T-helper 1 cell treated with Interleukin-12 subunit alpha and Interleukin-12 subunit beta and Interleukin-4 antibody, amounts not matched to agents 30 ng/mL and 1 ng/mL, for 36 hours (primary cell): Measurements from ENCODE around the gene PAXX. TPM values are rescaled to one million over a fixed set of nuclear protein-coding genes. Genes with fewer than 3 reads are reported as not detected.

Experiments used
- intact Hi-C: fragments of 100-400 bp; cut with micrococcal nuclease; formaldehyde crosslinking; loops from one replicate; pipeline ENCODE4 v1.15.1; 2024
- total RNA-seq: library from RNA; stranded (reverse); gene quantifications from 2 replicates; pipeline ENCODE4 v1.2.3, GENCODE V29; 2022

Gene PAXX
- total RNA-seq, 1 donor from 2014 or later, result 79.8 TPM

GRCh38 chr9:136952876-136953770 lies 39.1 kb upstream of the PAXX start:
- intact Hi-C loops, result no loop called here

- intact Hi-C loops, result no loop called here
These were observed 38.4 kb upstream of the PAXX start for GRCh38 chr9:136953771-136954269.

- intact Hi-C loops, result no loop called here
These were observed 37.7 kb upstream of the PAXX start for GRCh38 chr9:136954270-136955083.

GRCh38 chr9:136955202-136955942 lies 36.9 kb upstream of the PAXX start:
- intact Hi-C loops, result no loop called here

GRCh38 chr9:136955943-136956335 lies 36.3 kb upstream of the PAXX start:
- intact Hi-C loops, result no loop called here

- intact Hi-C loops, result no loop called here
These were observed 35.6 kb upstream of the PAXX start for GRCh38 chr9:136956604-136957003.

- intact Hi-C loops, result no loop called here
These were observed 34.8 kb upstream of the PAXX start for GRCh38 chr9:136957461-136957860.

GRCh38 chr9:136957901-136958300 lies 34.3 kb upstream of the PAXX start:
- intact Hi-C loops, result no loop called here

GRCh38 chr9:136958473-136958872 lies 33.7 kb upstream of the PAXX start:
- intact Hi-C loops, result no loop called here

- intact Hi-C loops, result no loop called here
These were observed 33.0 kb upstream of the PAXX start for GRCh38 chr9:136958898-136959850.

- intact Hi-C loops, result no loop called here
These were observed 31.8 kb upstream of the PAXX start for GRCh38 chr9:136960212-136960937.

GRCh38 chr9:136960938-136961275 lies 31.3 kb upstream of the PAXX start:
- intact Hi-C loops, result no loop called here

GRCh38 chr9:136961279-136962065 lies 30.8 kb upstream of the PAXX start:
- intact Hi-C loops, result no loop called here

GRCh38 chr9:136962163-136962562 lies 30.1 kb upstream of the PAXX start:
- intact Hi-C loops, result no loop called here

- intact Hi-C loops, result no loop called here
These were observed 29.4 kb upstream of the PAXX start for GRCh38 chr9:136962701-136963248.

GRCh38 chr9:136963341-136963740 lies 28.9 kb upstream of the PAXX start:
- intact Hi-C loops, result no loop called here

GRCh38 chr9:136963751-136964150 lies 28.5 kb upstream of the PAXX start:
- intact Hi-C loops, result no loop called here

- intact Hi-C loops, result no loop called here
These were observed 28.0 kb upstream of the PAXX start for GRCh38 chr9:136964171-136964689.
